Neutrophil (primary cell): Measurements from ENCODE around the gene TRIP4.
"Not testable (repeated sequence)": the region's sequence is repeated elsewhere in the genome, so short reads cannot be mapped to it uniquely, and the experiment has no call there.

ENCODE experiments used
- H3K27ac ChIP-seq: fragments of 200-600 bp; sonication (generic); 2 replicates; pipeline ENCODE4 v1.5.1; 2016; ENCODE audit warnings: mild to moderate bottlenecking, moderate library complexity
- H3K27me3 ChIP-seq: fragments of 200-600 bp; sonication (generic); 2 replicates; pipeline ENCODE4 v1.6.0; 2016; ENCODE audit warnings: mild to moderate bottlenecking
- H3K36me3 ChIP-seq: fragments of 200-600 bp; sonication (generic); 2 replicates; pipeline ENCODE4 v1.5.1; 2017
- H3K4me1 ChIP-seq, 2 experiments: fragments of 200-600 bp in 1 of 2; sonication (generic) in 1 of 2; 1 replicate in 1 of 2; 2 replicates in 1 of 2; pipeline versions ENCODE4 v1.5.1 to v1.6.1; 2013 to 2016; ENCODE audit warnings: low read depth in 1 of 2, low read length in 1 of 2, mild to moderate bottlenecking in 1 of 2, moderate library complexity in 1 of 2; ENCODE audit not compliant: control insufficient read depth in 1 of 2, insufficient read depth in 1 of 2
- H3K4me3 ChIP-seq, 2 experiments: fragments of 200-600 bp in 1 of 2; sonication (generic) in 1 of 2; 1 replicate in 1 of 2; 2 replicates in 1 of 2; pipeline ENCODE4 v1.5.1; 2013 to 2016; ENCODE audit warnings: low read depth in 1 of 2, low read length in 1 of 2, mild to moderate bottlenecking in 1 of 2, moderate library complexity in 1 of 2
- H3K9me3 ChIP-seq: fragments of 200-600 bp; sonication (generic); 2 replicates; pipeline ENCODE4 v1.5.1; 2016
- TF ChIP-seq, protein P1 (sequence below): fragments of 200-600 bp; sonication (generic); IDR thresholded peaks from 2 replicates; pipeline ENCODE4 v1.5.1; 2016; ENCODE audit warnings: antibody characterized with exemption

Gene TRIP4

GRCh38 chr15:64493641-64494040 is 106.0 kb downstream of the TRIP4 start:
- TF ChIP-seq, protein P1, sequence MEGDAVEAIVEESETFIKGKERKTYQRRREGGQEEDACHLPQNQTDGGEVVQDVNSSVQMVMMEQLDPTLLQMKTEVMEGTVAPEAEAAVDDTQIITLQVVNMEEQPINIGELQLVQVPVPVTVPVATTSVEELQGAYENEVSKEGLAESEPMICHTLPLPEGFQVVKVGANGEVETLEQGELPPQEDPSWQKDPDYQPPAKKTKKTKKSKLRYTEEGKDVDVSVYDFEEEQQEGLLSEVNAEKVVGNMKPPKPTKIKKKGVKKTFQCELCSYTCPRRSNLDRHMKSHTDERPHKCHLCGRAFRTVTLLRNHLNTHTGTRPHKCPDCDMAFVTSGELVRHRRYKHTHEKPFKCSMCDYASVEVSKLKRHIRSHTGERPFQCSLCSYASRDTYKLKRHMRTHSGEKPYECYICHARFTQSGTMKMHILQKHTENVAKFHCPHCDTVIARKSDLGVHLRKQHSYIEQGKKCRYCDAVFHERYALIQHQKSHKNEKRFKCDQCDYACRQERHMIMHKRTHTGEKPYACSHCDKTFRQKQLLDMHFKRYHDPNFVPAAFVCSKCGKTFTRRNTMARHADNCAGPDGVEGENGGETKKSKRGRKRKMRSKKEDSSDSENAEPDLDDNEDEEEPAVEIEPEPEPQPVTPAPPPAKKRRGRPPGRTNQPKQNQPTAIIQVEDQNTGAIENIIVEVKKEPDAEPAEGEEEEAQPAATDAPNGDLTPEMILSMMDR = no peak
- no peaks in the 10 kb centered on the region for H3K4me1 ChIP-seq
- H3K27ac ChIP-seq = no peak overlapping the region
- H3K9me3 ChIP-seq = no peaks in the 10 kb centered on the region
- H3K36me3 ChIP-seq = no peaks in the 10 kb centered on the region
- H3K4me3 ChIP-seq = no peak overlapping the region
- H3K27me3 ChIP-seq = no peaks in the 10 kb centered on the region

DNA sequence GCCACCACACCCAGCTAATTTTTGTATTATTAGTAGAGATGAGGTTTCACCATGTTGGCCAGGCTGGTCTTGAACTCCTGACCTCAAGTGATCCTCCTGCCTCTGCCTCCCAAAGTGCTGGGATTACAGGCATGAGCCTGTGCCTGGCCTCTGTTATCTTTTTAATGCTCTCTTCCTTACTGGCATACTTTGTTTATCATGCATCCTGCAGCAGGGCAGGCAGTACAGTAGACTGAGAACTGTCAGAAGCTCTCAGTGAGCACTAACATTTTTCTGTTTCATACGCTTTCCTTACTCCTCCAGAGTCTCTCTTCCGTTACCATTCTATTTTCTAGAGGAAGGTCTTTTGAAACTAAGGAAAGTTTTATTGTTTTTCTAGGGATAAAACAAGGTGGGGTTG is 108.3 kb downstream of the TRIP4 start:
- peaks cover 16% of the 10 kb centered on the region for H3K36me3 ChIP-seq
- H3K27ac ChIP-seq, H3K4me1 ChIP-seq, H3K9me3 ChIP-seq, H3K27me3 ChIP-seq, H3K4me3 ChIP-seq: not testable (repeated sequence)

GRCh38 chr15:64500695-64501395 is 113.2 kb downstream of the TRIP4 start:
- no peaks in the 10 kb centered on the region for H3K27me3 ChIP-seq
- TF ChIP-seq, protein P1 = no peak
- no peak overlapping the region for H3K27ac ChIP-seq
- peaks cover 16 to 21% of the 10 kb centered on the region in 2 experiments for H3K4me1 ChIP-seq
- peaks cover 16% of the 10 kb centered on the region for H3K36me3 ChIP-seq
- no peaks in the 10 kb centered on the region for H3K9me3 ChIP-seq
- no peak overlapping the region for H3K4me3 ChIP-seq

DNA sequence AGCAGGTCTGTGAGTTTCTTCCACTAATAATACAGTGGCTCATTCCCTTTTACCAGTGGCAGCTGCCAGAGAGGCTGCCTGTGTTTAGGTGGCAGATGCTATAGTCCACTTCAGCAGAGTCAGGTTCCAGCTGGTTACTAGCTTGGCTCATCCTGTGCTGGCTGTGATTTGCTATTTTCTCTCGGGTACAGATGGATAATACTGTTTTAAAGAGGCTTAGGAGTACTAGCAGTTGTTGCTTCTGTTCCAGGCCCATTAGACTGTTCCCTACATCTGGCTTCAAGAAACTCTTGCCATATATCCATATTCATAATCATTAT is 113.7 kb downstream of the TRIP4 start:
- Histone ChIP-seq H3K9me3 (no peaks in the 10 kb centered on the region), H3K36me3 (peaks cover 16% of the 10 kb centered on the region), H3K4me1 (peaks cover 16 to 21% of the 10 kb centered on the region in 2 experiments), H3K27me3 (no peaks in the 10 kb centered on the region), H3K4me3 (no peak overlapping the region), H3K27ac (no peak overlapping the region)
- TF ChIP-seq, protein P1 = no peak

DNA sequence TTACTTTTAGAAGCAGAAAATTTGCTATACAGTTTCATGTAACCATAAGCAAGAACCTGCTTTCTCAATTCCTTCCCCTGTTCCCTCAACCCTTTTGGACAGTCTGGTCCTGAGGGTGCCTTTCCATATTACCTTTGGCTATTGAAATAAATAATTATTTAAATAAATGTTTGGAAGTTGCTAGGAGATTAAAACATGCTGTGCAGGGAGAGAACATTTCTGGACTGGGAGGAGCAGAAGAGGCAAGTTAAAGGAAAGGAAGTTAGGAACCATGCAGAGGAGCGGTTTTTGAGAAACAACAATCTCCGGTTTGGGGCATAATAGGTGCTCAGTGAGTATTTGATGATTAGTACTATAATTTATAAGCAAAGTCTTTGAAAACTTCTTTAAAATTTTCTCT is 114.5 kb downstream of the TRIP4 start:
- Histone ChIP-seq H3K4me3 (no peak overlapping the region), H3K4me1 (peaks cover 16 to 21% of the 10 kb centered on the region in 2 experiments), H3K27me3 (no peaks in the 10 kb centered on the region), H3K9me3 (no peaks in the 10 kb centered on the region), H3K27ac (peak overlapping the region; percentile 51), H3K36me3 (peaks cover 16% of the 10 kb centered on the region)
- TF ChIP-seq, protein P1 = no peak

DNA sequence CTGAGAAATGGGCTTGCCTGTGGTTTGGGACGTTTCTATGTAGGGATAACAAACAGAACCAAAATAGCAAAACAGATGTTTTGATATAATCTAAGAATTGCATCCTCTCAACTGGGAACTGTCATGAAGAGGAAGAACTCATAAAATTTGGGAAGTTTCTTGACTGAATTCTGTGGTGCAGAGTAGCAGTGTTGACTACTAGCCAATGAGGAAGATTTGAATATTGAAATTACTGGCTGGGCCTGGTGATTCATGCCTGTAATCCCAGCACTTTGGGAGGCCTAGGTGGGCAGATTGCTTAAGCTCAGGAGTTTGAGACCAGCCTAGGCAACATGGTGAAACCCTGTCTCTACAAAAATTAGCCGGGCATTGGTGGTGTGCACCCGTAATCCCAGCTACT is 114.9 kb downstream of the TRIP4 start:
- Histone ChIP-seq H3K9me3 (no peaks in the 10 kb centered on the region), H3K4me1 (peaks cover 16 to 21% of the 10 kb centered on the region in 2 experiments), H3K27ac (peak overlapping the region; percentile 51), H3K36me3 (peaks cover 16% of the 10 kb centered on the region), H3K27me3 (no peaks in the 10 kb centered on the region), H3K4me3 (no peak overlapping the region)
- TF ChIP-seq, protein P1 = no peak
